Keratinocyte (primary cell): ENCODE results near the gene TCP11. TPM values are rescaled to one million over a fixed set of nuclear protein-coding genes. Genes with fewer than 3 reads are reported as not detected.

Experiments used
- DNase-seq: peaks from one replicate; pipeline ENCODE4 v3.0.0-alpha.2; 2011; ENCODE audit warnings: low read depth, missing footprints, low spot score
- FAIRE-seq: peaks from 2 replicates; lab custom pipeline; 2011; peaks lifted over from hg19 to GRCh38; lab: Jason Lieb, UNC
- H2AFZ ChIP-seq: 2 replicates; pipeline ENCODE4 v1.6.0; 2012; ENCODE audit warnings: low read length, control low read depth, inconsistent platforms; ENCODE audit not compliant: control insufficient read depth
- H3K27ac ChIP-seq: 2 replicates; pipeline ENCODE4 v1.5.1; 2011; ENCODE audit warnings: low read length; ENCODE audit not compliant: control insufficient read depth, insufficient read depth
- H3K27me3 ChIP-seq: 3 replicates; pipeline ENCODE4 v1.6.0; 2011; ENCODE audit warnings: low read length; ENCODE audit not compliant: control insufficient read depth, insufficient read depth; ENCODE audit errors: extremely low read depth
- H3K36me3 ChIP-seq, 2 experiments: 2 replicates in 1 of 2; 3 replicates in 1 of 2; pipeline ENCODE4 v1.5.1; 2011; ENCODE audit warnings: low read length in 2 of 2, mild to moderate bottlenecking in 1 of 2; ENCODE audit not compliant: control insufficient read depth in 2 of 2, insufficient read depth in 2 of 2; ENCODE audit errors: extremely low read depth in 1 of 2
- H3K4me1 ChIP-seq: 3 replicates; pipeline ENCODE4 v1.5.1; 2011; ENCODE audit warnings: low read length; ENCODE audit not compliant: control insufficient read depth, insufficient read depth; ENCODE audit errors: extremely low read depth
- H3K4me2 ChIP-seq: 3 replicates; pipeline ENCODE4 v1.6.0; 2011; ENCODE audit warnings: low read depth, low read length; ENCODE audit not compliant: control insufficient read depth, insufficient read depth; ENCODE audit errors: extremely low read depth
- H3K4me3 ChIP-seq, 3 experiments: fragments of 200-600 bp in 1 of 3; sonication (generic) in 1 of 3; 2 replicates in 2 of 3; 3 replicates in 1 of 3; pipeline ENCODE4 v1.5.1; 2011 to 2016; ENCODE audit warnings: low read length in 3 of 3, mild to moderate bottlenecking in 3 of 3, control low read depth in 2 of 3, inconsistent platforms in 1 of 3, low read depth in 1 of 3, mixed read lengths in 1 of 3, mixed run types in 1 of 3, moderate library complexity in 1 of 3; ENCODE audit not compliant: control insufficient read depth in 2 of 3, insufficient read depth in 2 of 3; ENCODE audit errors: extremely low read depth in 1 of 3
- H3K79me2 ChIP-seq: 2 replicates; pipeline ENCODE4 v1.6.0; 2012; ENCODE audit warnings: low read length; ENCODE audit not compliant: control insufficient read depth, insufficient read depth
- H3K9ac ChIP-seq: 3 replicates; pipeline ENCODE4 v1.6.0; 2011; ENCODE audit warnings: low read length; ENCODE audit not compliant: control insufficient read depth, insufficient read depth; ENCODE audit errors: extremely low read depth
- H3K9me1 ChIP-seq: 3 replicates; pipeline ENCODE4 v1.6.0; 2011; ENCODE audit warnings: low read length; ENCODE audit not compliant: control insufficient read depth, insufficient read depth; ENCODE audit errors: extremely low read depth
- H3K9me3 ChIP-seq: 2 replicates; pipeline ENCODE4 v1.5.1; 2012; ENCODE audit warnings: low read depth, low read length; ENCODE audit not compliant: control insufficient read depth
- H4K20me1 ChIP-seq: 3 replicates; pipeline ENCODE4 v1.6.0; 2011; ENCODE audit warnings: low read length; ENCODE audit not compliant: control insufficient read depth, insufficient read depth; ENCODE audit errors: extremely low read depth
- EZH2 ChIP-seq: IDR thresholded peaks from one replicate; pipeline ENCODE4 v1.6.1; 2012; ENCODE audit warnings: inconsistent platforms, mild to moderate bottlenecking, low read length, moderate library complexity
- dilution Hi-C: fragments of 300-500 bp; cut with MboI; formaldehyde crosslinking; loops from one replicate; pipeline ENCODE4 v1.7.0; 2020; ENCODE audit warnings: low sequenced_read_pairs; ENCODE audit not compliant: extremely low pct_ligation_motif_present
- polyA plus RNA-seq, 5 experiments: library from polyadenylated mRNA; depleted of rRNA in 3 of 5; stranded (reverse) in 3 of 5; stranded (forward) in 1 of 5; unstranded in 1 of 5; fragments of >200 nt; gene quantifications; 1 replicate in 1 of 5; 2 replicates in 3 of 5; 3 replicates in 1 of 5; pipeline versions ENCODE4 v1.2.1 to v1.2.3, GENCODE V29; 2011 to 2012; ENCODE audit warnings: missing spikeins in 2 of 5, low read depth in 1 of 5, low replicate concordance in 1 of 5
- TF ChIP-seq, protein P1 (sequence below), 3 experiments: IDR thresholded peaks in 1 of 3; conservative IDR thresholded peaks in 1 of 3; optimal IDR thresholded peaks in 1 of 3; 2 replicates in 2 of 3; 3 replicates in 1 of 3; pipeline versions ENCODE3 to v1.5.1; 2011; ENCODE audit warnings: low read length in 3 of 3, mild to moderate bottlenecking in 3 of 3, moderate library complexity in 2 of 3, control low read depth in 1 of 3, inconsistent platforms in 1 of 3; ENCODE audit not compliant: insufficient read depth in 2 of 3; ENCODE audit errors: extremely low read depth in 1 of 3

TCP11 gene
- polyA plus RNA-seq, 1 donor (not counting 4 experiments of a cell fraction or from before 2014, with no cell fraction given) = not detected

DNA sequence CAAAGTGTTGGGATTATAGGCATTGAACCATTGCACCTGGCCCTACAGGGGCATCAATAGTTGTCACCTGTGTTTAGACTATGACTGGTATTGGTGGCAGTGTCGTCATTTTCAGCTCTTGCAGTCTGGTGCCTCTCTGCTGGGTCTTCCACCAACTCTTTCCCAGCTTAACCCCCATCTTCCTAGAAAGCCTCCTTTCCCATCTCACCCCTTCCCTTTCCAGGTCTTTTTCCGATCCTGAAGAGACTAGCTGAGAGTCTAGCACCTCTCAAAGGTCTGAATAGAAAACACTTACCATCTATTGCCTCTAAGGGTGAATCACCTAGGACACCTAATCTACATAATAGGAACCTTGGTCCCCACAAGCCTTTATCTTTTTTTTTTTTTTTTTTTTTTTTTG is 71.0 kb downstream of the TCP11 start:
- TF ChIP-seq, protein P1, sequence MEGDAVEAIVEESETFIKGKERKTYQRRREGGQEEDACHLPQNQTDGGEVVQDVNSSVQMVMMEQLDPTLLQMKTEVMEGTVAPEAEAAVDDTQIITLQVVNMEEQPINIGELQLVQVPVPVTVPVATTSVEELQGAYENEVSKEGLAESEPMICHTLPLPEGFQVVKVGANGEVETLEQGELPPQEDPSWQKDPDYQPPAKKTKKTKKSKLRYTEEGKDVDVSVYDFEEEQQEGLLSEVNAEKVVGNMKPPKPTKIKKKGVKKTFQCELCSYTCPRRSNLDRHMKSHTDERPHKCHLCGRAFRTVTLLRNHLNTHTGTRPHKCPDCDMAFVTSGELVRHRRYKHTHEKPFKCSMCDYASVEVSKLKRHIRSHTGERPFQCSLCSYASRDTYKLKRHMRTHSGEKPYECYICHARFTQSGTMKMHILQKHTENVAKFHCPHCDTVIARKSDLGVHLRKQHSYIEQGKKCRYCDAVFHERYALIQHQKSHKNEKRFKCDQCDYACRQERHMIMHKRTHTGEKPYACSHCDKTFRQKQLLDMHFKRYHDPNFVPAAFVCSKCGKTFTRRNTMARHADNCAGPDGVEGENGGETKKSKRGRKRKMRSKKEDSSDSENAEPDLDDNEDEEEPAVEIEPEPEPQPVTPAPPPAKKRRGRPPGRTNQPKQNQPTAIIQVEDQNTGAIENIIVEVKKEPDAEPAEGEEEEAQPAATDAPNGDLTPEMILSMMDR (optimal IDR thresholded peaks at IDR 0.05 in 1 of 3, IDR thresholded peaks at IDR 0.05 in 1 of 3, conservative IDR thresholded peaks at IDR 0.05 in 1 of 3; ENCODE audit: extremely low read depth in 1 of 3, insufficient read depth in 2 of 3, low read length in 3 of 3) = no peak
- TF ChIP-seq EZH2 = no peak
- Histone ChIP-seq H3K4me1 (no peaks in the 10 kb centered on the region), H3K9me1 (no peaks in the 10 kb centered on the region), H3K36me3 (peaks cover 5 to 7% of the 10 kb centered on the region in 2 experiments), H3K79me2 (no peaks in the 10 kb centered on the region), H3K4me2 (no peak overlapping the region), H2AFZ (no peak overlapping the region), H3K4me3 (no peak overlapping the region), H3K27me3 (no peaks in the 10 kb centered on the region), H3K27ac (no peak overlapping the region), H3K9me3 (no peaks in the 10 kb centered on the region), H4K20me1 (no peaks in the 10 kb centered on the region), H3K9ac (no peak overlapping the region)
- DNase-seq (no peak), FAIRE-seq (no peak)
- dilution Hi-C loops = no loop called here

DNA sequence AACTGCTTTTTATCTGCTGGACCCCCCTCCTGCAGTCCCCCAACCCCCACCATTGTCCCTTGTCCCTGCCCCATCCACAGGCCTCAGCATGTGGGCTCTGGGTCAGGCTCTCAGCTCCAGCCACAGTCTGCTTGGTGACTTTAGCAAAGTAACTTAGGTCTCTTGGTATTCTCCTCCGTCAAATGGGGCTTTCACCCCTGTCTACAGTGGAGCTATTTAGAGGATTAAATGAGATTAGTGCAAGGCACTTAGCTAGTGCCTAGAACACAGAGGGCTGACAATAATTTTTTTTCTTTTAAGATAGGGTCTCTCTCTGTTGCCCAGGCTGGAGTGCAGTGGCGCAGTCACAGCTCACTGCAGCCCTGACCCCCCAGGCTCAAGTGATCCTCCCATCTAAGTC is 71.9 kb downstream of the TCP11 start:
- Histone ChIP-seq H3K9ac (no peak overlapping the region), H3K79me2 (no peaks in the 10 kb centered on the region), H4K20me1 (no peaks in the 10 kb centered on the region), H3K4me1 (no peaks in the 10 kb centered on the region), H2AFZ (no peak overlapping the region), H3K4me3 (no peak overlapping the region), H3K4me2 (no peak overlapping the region), H3K27ac (no peak overlapping the region), H3K9me3 (no peaks in the 10 kb centered on the region), H3K27me3 (no peaks in the 10 kb centered on the region), H3K36me3 (peaks cover 5 to 7% of the 10 kb centered on the region in 2 experiments), H3K9me1 (no peaks in the 10 kb centered on the region)
- no peak for FAIRE-seq
- TF ChIP-seq, protein P1 (optimal IDR thresholded peaks at IDR 0.05 in 1 of 3, IDR thresholded peaks at IDR 0.05 in 1 of 3, conservative IDR thresholded peaks at IDR 0.05 in 1 of 3; ENCODE audit: extremely low read depth in 1 of 3, insufficient read depth in 2 of 3, low read length in 3 of 3) = no peak
- no peak for TF ChIP-seq EZH2
- dilution Hi-C loops = no loop called here
- DNase-seq = no peak
